IMR-90 (cell line): ENCODE data around the gene GNAZ. TPM values are rescaled to one million over a fixed set of nuclear protein-coding genes. Genes with fewer than 3 reads are reported as not detected.

Experiments used
- ATAC-seq: fragments of 200-7000 bp; cut with Tn5 transposase; 2 replicates; pipeline ENCODE4 v1.9.1; 2020; ENCODE audit warnings: low read depth, mild to moderate bottlenecking, moderate library complexity
- BruUV-seq: library from RNA; stranded (reverse); fragments of 400-500 nt; replicated peaks from 2 replicates; lab custom pipeline; 2021; lab: Mats Ljungman, UMichigan
- CTCF ChIA-PET: fragments of 300-600 bp; formaldehyde crosslinking; extraction: SDS; loops from one replicate; lab custom pipeline; 2021; ENCODE audit warnings: antibody characterized with exemption; lab: Yijun Ruan, JAX
- POLR2A ChIA-PET: fragments of 300-600 bp; sonication (Branson Sonifier 250); formaldehyde crosslinking; loops from one replicate; lab custom pipeline; 2022; ENCODE audit warnings: antibody characterized with exemption; ENCODE audit not compliant: unreplicated experiment; lab: Charles Lee
- DNase-seq: peaks from one replicate; pipeline ENCODE4 v3.0.0; 2013
- H2AFZ ChIP-seq: replicated peaks from 2 replicates; pipeline ENCODE3; 2013; ENCODE audit warnings: low read length, mild to moderate bottlenecking; ENCODE audit not compliant: poor library complexity
- H2AK5ac ChIP-seq: 2 replicates; pipeline ENCODE4 v1.6.1; 2013; ENCODE audit warnings: low read depth, low read length, inconsistent platforms
- H2AK9ac ChIP-seq: replicated peaks from 2 replicates; pipeline ENCODE3; 2013; ENCODE audit warnings: mild to moderate bottlenecking, low read depth, low read length, moderate library complexity; ENCODE audit not compliant: poor library complexity
- H2BK120ac ChIP-seq: 2 replicates; pipeline ENCODE4 v1.6.1; 2013; ENCODE audit warnings: low read depth, low read length, inconsistent platforms
- H2BK15ac ChIP-seq: 3 replicates; pipeline ENCODE4 v1.6.1; 2013; ENCODE audit warnings: low read depth, low read length, inconsistent platforms
- H2BK20ac ChIP-seq: 2 replicates; pipeline ENCODE4 v1.6.1; 2013; ENCODE audit warnings: low read depth, mild to moderate bottlenecking, inconsistent platforms, low read length, moderate library complexity
- H2BK5ac ChIP-seq: 2 replicates; pipeline ENCODE4 v1.6.1; 2013; ENCODE audit warnings: mild to moderate bottlenecking, low read depth, low read length, inconsistent platforms; ENCODE audit not compliant: poor library complexity, severe bottlenecking
- H3K14ac ChIP-seq: replicated peaks from 2 replicates; pipeline ENCODE4 v1.6.1; 2013; ENCODE audit warnings: low read depth, low read length, inconsistent platforms
- H3K18ac ChIP-seq: 2 replicates; pipeline ENCODE4 v1.6.1; 2013; ENCODE audit warnings: low read depth, low read length, control low read depth
- H3K23ac ChIP-seq: 2 replicates; pipeline ENCODE4 v1.6.1; 2013; ENCODE audit warnings: low read depth, low read length, inconsistent platforms
- H3K27ac ChIP-seq: 2 replicates; pipeline ENCODE4 v1.5.1; 2013; ENCODE audit warnings: mild to moderate bottlenecking, control low read depth, low read length; ENCODE audit not compliant: insufficient read depth
- H3K27me3 ChIP-seq: 2 replicates; pipeline ENCODE4 v1.6.1; 2013; ENCODE audit warnings: low read length; ENCODE audit not compliant: control insufficient read depth, insufficient read depth
- H3K36me3 ChIP-seq: 2 replicates; pipeline ENCODE4 v1.6.1; 2013; ENCODE audit warnings: low read length, mixed read lengths; ENCODE audit not compliant: control insufficient read depth, insufficient read depth
- H3K4ac ChIP-seq: 2 replicates; pipeline ENCODE4 v1.6.1; 2013; ENCODE audit warnings: low read depth, low read length, inconsistent platforms
- H3K4me1 ChIP-seq: 2 replicates; pipeline ENCODE4 v1.6.1; 2013; ENCODE audit warnings: low read length, mixed read lengths; ENCODE audit not compliant: control insufficient read depth, insufficient read depth
- H3K4me2 ChIP-seq: 2 replicates; pipeline ENCODE4 v1.6.1; 2013; ENCODE audit warnings: low read depth, mild to moderate bottlenecking, control low read depth, low read length, moderate library complexity
- H3K4me3 ChIP-seq: 2 replicates; pipeline ENCODE4 v1.5.1; 2013; ENCODE audit warnings: low read depth, mild to moderate bottlenecking, control low read depth, low read length, moderate library complexity; ENCODE audit not compliant: insufficient read depth
- H3K56ac ChIP-seq: 2 replicates; pipeline ENCODE4 v1.6.1; 2013; ENCODE audit warnings: low read length, inconsistent platforms; ENCODE audit not compliant: insufficient read depth; ENCODE audit errors: extremely low read depth
- H3K79me1 ChIP-seq, 2 experiments: 2 replicates each; pipeline ENCODE4 v1.6.1; 2013; ENCODE audit warnings: low read length in 2 of 2, inconsistent platforms in 1 of 2, low read depth in 1 of 2
- H3K9ac ChIP-seq: 2 replicates; pipeline ENCODE4 v1.6.1; 2013; ENCODE audit warnings: low read depth, low read length, control low read depth
- H3K9me1 ChIP-seq: 2 replicates; pipeline ENCODE4 v1.6.1; 2013; ENCODE audit warnings: low read length, inconsistent platforms; ENCODE audit not compliant: insufficient read depth
- H3K9me3 ChIP-seq: 2 replicates; pipeline ENCODE4 v1.6.1; 2013; ENCODE audit warnings: low read length; ENCODE audit not compliant: control insufficient read depth, insufficient read depth
- H4K20me1 ChIP-seq: 2 replicates; pipeline ENCODE4 v1.6.1; 2013; ENCODE audit warnings: low read length, inconsistent platforms; ENCODE audit not compliant: insufficient read depth
- H4K5ac ChIP-seq: 2 replicates; pipeline ENCODE4 v1.6.1; 2013; ENCODE audit warnings: mild to moderate bottlenecking, low read depth, low read length, control low read depth
- H4K8ac ChIP-seq, 2 experiments: 2 replicates each; pipeline ENCODE4 v1.6.1; 2013; ENCODE audit warnings: low read depth in 2 of 2, low read length in 2 of 2, control low read depth in 1 of 2, inconsistent platforms in 1 of 2
- H4K91ac ChIP-seq: 2 replicates; pipeline ENCODE4 v1.6.1; 2013; ENCODE audit warnings: low read depth, low read length, inconsistent platforms; ENCODE audit not compliant: insufficient read depth
- BHLHE40 ChIP-seq: fragments of 150-350 bp; IDR thresholded peaks from 2 replicates; pipeline ENCODE4 v1.6.1; 2016; ENCODE audit warnings: mild to moderate bottlenecking, low read depth, low read length
- CHD1 ChIP-seq: IDR thresholded peaks from 2 replicates; pipeline ENCODE4 v1.6.1; 2012; ENCODE audit warnings: low read depth, low read length, improper control_type of control experiment
- MAZ ChIP-seq: IDR thresholded peaks from 2 replicates; pipeline ENCODE4 v1.6.1; 2012; ENCODE audit warnings: low read depth, mild to moderate bottlenecking, low read length, improper control_type of control experiment, moderate library complexity, borderline replicate concordance
- MXI1 ChIP-seq: IDR thresholded peaks from 2 replicates; pipeline ENCODE4 v1.6.1; 2012; ENCODE audit warnings: low read depth, mild to moderate bottlenecking, low read length, moderate library complexity, borderline replicate concordance
- POLR2A ChIP-seq: IDR thresholded peaks from 2 replicates; pipeline ENCODE4 v1.6.1; 2012; ENCODE audit warnings: mild to moderate bottlenecking, low read depth, low read length
- RAD21 ChIP-seq: IDR thresholded peaks from 2 replicates; pipeline ENCODE4 v1.6.1; 2012; ENCODE audit warnings: low read length, improper control_type of control experiment
- RCOR1 ChIP-seq: IDR thresholded peaks from 2 replicates; pipeline ENCODE4 v1.6.1; 2012; ENCODE audit warnings: mild to moderate bottlenecking, low read length, improper control_type of control experiment; ENCODE audit not compliant: insufficient replicate concordance
- RFX5 ChIP-seq: IDR thresholded peaks from 2 replicates; pipeline ENCODE4 v1.8.0; 2012; ENCODE audit warnings: low read depth, mild to moderate bottlenecking, low read length, moderate library complexity
- SMC3 ChIP-seq: fragments of 150-350 bp; IDR thresholded peaks from 2 replicates; pipeline ENCODE4 v1.6.1; 2016; ENCODE audit warnings: low read depth, mild to moderate bottlenecking, antibody characterized with exemption, low read length, moderate library complexity
- WGBS, 2 experiments: methylation state at CpG; one replicate each; pipeline versions ENCODE4 v1.1.5 to v1.1.7; 2013; ENCODE audit warnings: missing lambda C conversion rate in 2 of 2; ENCODE audit not compliant: insufficient read length in 1 of 2; ENCODE audit errors: extremely low coverage in 2 of 2; 5-methylcytosine and 5-hydroxymethylcytosine counted together
- dilution Hi-C: fragments of 300-500 bp; cut with HindIII; formaldehyde crosslinking; loops from one replicate; pipeline ENCODE4 v1.14.3; 2018; ENCODE audit warnings: low sequenced_read_pairs; ENCODE audit not compliant: unreplicated experiment
- in situ Hi-C: fragments of 300-500 bp; cut with MboI; formaldehyde crosslinking; loops from 3 replicates; pipeline ENCODE4 v1.14.3; 2019; ENCODE audit warnings: low sequenced_read_pairs, inconsistent platforms, mixed read lengths
- intact Hi-C: fragments of 100-400 bp; cut with micrococcal nuclease; formaldehyde crosslinking; loops from 2 replicates; pipeline ENCODE4 v1.10.0; 2022
- polyA plus RNA-seq, 3 experiments: library from polyadenylated mRNA; depleted of rRNA; stranded (reverse); fragments of >200 nt; gene quantifications; 2 replicates each; pipeline ENCODE4 v1.2.3, GENCODE V29; 2012; ENCODE audit warnings: low replicate concordance in 1 of 3
- total RNA-seq: library from RNA; depleted of rRNA; stranded (reverse); fragments of >200 nt; gene quantifications from 2 replicates; pipeline ENCODE4 v1.2.3, GENCODE V29; 2012

Gene GNAZ
- total and polyA plus RNA-seq, 2 of the 4 experiments (the other 2 are of a cell fraction): 1.5 to 2.5 TPM

DNA sequence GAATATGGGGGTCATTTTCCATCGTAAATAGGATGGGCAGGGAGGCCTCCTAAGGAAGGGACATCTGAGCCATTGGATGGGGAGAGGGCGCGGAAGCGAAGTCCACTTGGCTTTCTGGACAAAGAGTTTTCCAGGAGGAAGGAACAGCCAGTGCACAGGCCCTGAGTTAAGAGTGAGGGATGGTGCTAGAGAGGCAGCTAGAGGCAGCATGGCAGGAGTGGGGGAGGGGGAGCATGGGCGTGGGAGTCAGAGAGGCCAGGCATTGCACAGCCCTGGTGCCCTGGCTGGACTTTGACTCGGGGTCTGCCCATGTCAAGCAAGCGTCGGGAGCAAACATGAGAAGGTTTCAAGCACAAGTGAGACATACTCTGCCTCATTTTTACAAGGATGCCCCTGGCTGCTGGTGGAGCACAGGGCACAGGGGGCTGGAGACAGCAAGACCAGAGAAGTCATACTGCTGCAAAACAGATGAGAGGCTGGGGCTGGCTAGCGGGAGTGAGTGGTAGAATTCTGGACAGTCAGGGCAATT is 9.0 kb downstream of the GNAZ start:
- Histone ChIP-seq H3K9ac (no peak overlapping the region), H3K9me3 (no peaks in the 10 kb centered on the region), H3K27me3 (no peaks in the 10 kb centered on the region; the same call in 1 of the 2 replicates), H4K91ac (no peak overlapping the region), H3K23ac (no peak overlapping the region), H3K4ac (no peak overlapping the region), H4K20me1 (no peaks in the 10 kb centered on the region), H2BK5ac (no peak overlapping the region), H3K36me3 (no peaks in the 10 kb centered on the region), H3K4me2 (no peak overlapping the region), H2AK9ac (no peak overlapping the region), H3K79me1 (no peaks in the 10 kb centered on the region), H2AFZ (no peak overlapping the region), H3K18ac (no peak overlapping the region), H3K56ac (no peak overlapping the region), H2AK5ac (no peak overlapping the region), H3K27ac (no peak overlapping the region), H3K4me1 (no peaks in the 10 kb centered on the region), H2BK15ac (no peak overlapping the region), H3K14ac (no peak overlapping the region), H2BK120ac (no peak overlapping the region), H3K9me1 (no peaks in the 10 kb centered on the region), H4K5ac (no peak overlapping the region), H2BK20ac (no peak overlapping the region), H3K4me3 (no peak overlapping the region), H4K8ac (no peak overlapping the region)
- TF ChIP-seq RAD21: no peak
- no peak for TF ChIP-seq RFX5
- no peak for TF ChIP-seq POLR2A
- TF ChIP-seq SMC3: no peak
- no peak for TF ChIP-seq MAZ
- no peak for TF ChIP-seq BHLHE40
- TF ChIP-seq MXI1: no peak
- no peak for TF ChIP-seq RCOR1
- TF ChIP-seq CHD1: no peak
- CTCF ChIA-PET: no interaction called here
- dilution Hi-C loops (no loop called here), intact Hi-C loops (no loop called here), in situ Hi-C loops (no loop called here)
- no TSS peak for BruUV-seq
- DNase-seq (no peak), ATAC-seq (no peak)
- POLR2A ChIA-PET: no interaction called here
- 91% methylated on average over 4 of the region's 9 CpGs; no CpG with 5 or more reads in 1 of the 2 experiments for WGBS, 2 experiments
